H9 (cell line): ENCODE measurements around the gene CFP. TPM values are rescaled to one million over a fixed set of nuclear protein-coding genes. Genes with fewer than 3 reads are reported as not detected.

Experiments used
- DNase-seq: peaks from one replicate; pipeline ENCODE4 v3.0.0-alpha.2; 2017
- H2AFZ ChIP-seq: one replicate; pipeline ENCODE4 v1.6.1; 2013; ENCODE audit warnings: mild to moderate bottlenecking, low read length, control low read depth, moderate library complexity
- H2AK5ac ChIP-seq: 2 replicates; pipeline ENCODE4 v1.6.1; 2013; ENCODE audit warnings: low read length, control low read depth, mixed read lengths; ENCODE audit not compliant: insufficient read length
- H2BK120ac ChIP-seq: one replicate; pipeline ENCODE4 v1.6.1; 2013; ENCODE audit warnings: low read depth, mild to moderate bottlenecking, low read length, control low read depth, inconsistent platforms; ENCODE audit not compliant: poor library complexity, severe bottlenecking
- H2BK12ac ChIP-seq: 2 replicates; pipeline ENCODE4 v1.6.1; 2013; ENCODE audit warnings: low read length, control low read depth, mixed read lengths, low read depth; ENCODE audit not compliant: insufficient read length
- H2BK15ac ChIP-seq: 2 replicates; pipeline ENCODE4 v1.6.1; 2013; ENCODE audit warnings: low read depth, low read length, control low read depth
- H2BK20ac ChIP-seq: one replicate; pipeline ENCODE4 v1.6.1; 2013; ENCODE audit warnings: low read depth, mild to moderate bottlenecking, low read length, control low read depth, inconsistent platforms; ENCODE audit not compliant: poor library complexity, severe bottlenecking
- H2BK5ac ChIP-seq: 2 replicates; pipeline ENCODE4 v1.6.1; 2013; ENCODE audit warnings: low read length, control low read depth, mixed read lengths; ENCODE audit not compliant: insufficient read length
- H3K14ac ChIP-seq: 2 replicates; pipeline ENCODE4 v1.6.1; 2013; ENCODE audit warnings: low read length, control low read depth; ENCODE audit not compliant: insufficient read depth
- H3K18ac ChIP-seq: 2 replicates; pipeline ENCODE4 v1.6.1; 2013; ENCODE audit warnings: low read depth, mild to moderate bottlenecking, mixed read lengths, low read length, control low read depth; ENCODE audit not compliant: insufficient read length
- H3K23ac ChIP-seq: 2 replicates; pipeline ENCODE4 v1.6.1; 2013; ENCODE audit warnings: low read length, control low read depth, mixed read lengths, low read depth; ENCODE audit not compliant: insufficient read length
- H3K23me2 ChIP-seq: 2 replicates; pipeline ENCODE4 v1.6.1; 2013; ENCODE audit warnings: low read depth, mild to moderate bottlenecking, mixed read lengths, low read length, control low read depth; ENCODE audit not compliant: insufficient read length, poor library complexity, severe bottlenecking
- H3K27ac ChIP-seq: 2 replicates; pipeline ENCODE4 v1.5.1; 2013; ENCODE audit warnings: low read length, control low read depth, mixed read lengths, low read depth; ENCODE audit not compliant: insufficient read length
- H3K27me3 ChIP-seq: 2 replicates; pipeline ENCODE4 v1.6.1; 2013; ENCODE audit warnings: low read length, control low read depth, inconsistent platforms; ENCODE audit not compliant: insufficient read depth
- H3K4ac ChIP-seq: 2 replicates; pipeline ENCODE4 v1.6.1; 2013; ENCODE audit warnings: low read depth, mild to moderate bottlenecking, control low read depth, inconsistent platforms, low read length, moderate library complexity
- H3K4me1 ChIP-seq: 2 replicates; pipeline ENCODE4 v1.6.1; 2013; ENCODE audit warnings: low read length, control low read depth, inconsistent platforms; ENCODE audit not compliant: insufficient read depth
- H3K4me2 ChIP-seq: 2 replicates; pipeline ENCODE4 v1.6.1; 2013; ENCODE audit warnings: low read length, control low read depth, mixed read lengths; ENCODE audit not compliant: insufficient read length, insufficient read depth
- H3K56ac ChIP-seq: 2 replicates; pipeline ENCODE4 v1.6.1; 2013; ENCODE audit warnings: low read depth, mild to moderate bottlenecking, mixed read lengths, low read length, control low read depth; ENCODE audit not compliant: insufficient read length
- H3K79me1 ChIP-seq: 2 replicates; pipeline ENCODE4 v1.6.1; 2013; ENCODE audit warnings: low read depth, mild to moderate bottlenecking, moderate library complexity, low read length, control low read depth, inconsistent platforms; ENCODE audit not compliant: insufficient read depth, poor library complexity, severe bottlenecking
- H3K79me2 ChIP-seq: 2 replicates; pipeline ENCODE4 v1.6.1; 2013; ENCODE audit warnings: low read length, control low read depth, inconsistent platforms; ENCODE audit not compliant: insufficient read depth
- H3K9ac ChIP-seq: 2 replicates; pipeline ENCODE4 v1.6.1; 2013; ENCODE audit warnings: low read length, control low read depth, mixed read lengths; ENCODE audit not compliant: insufficient read length; ENCODE audit errors: extremely low read depth
- H3K9me3 ChIP-seq: one replicate; pipeline ENCODE4 v1.6.1; 2013; ENCODE audit warnings: low read depth, low read length, inconsistent platforms; ENCODE audit not compliant: control insufficient read depth
- H3T11ph ChIP-seq: one replicate; pipeline ENCODE4 v1.6.1; 2013; ENCODE audit warnings: mild to moderate bottlenecking, low read length, control low read depth, inconsistent platforms
- H4K20me1 ChIP-seq: one replicate; pipeline ENCODE4 v1.6.1; 2013; ENCODE audit not compliant: control insufficient read depth, insufficient read length, insufficient read depth
- H4K5ac ChIP-seq: 2 replicates; pipeline ENCODE4 v1.6.1; 2013; ENCODE audit warnings: low read depth, mild to moderate bottlenecking, mixed read lengths, low read length, control low read depth; ENCODE audit not compliant: insufficient read length
- H4K8ac ChIP-seq: replicated peaks from 2 replicates; pipeline ENCODE4 v1.6.1; 2013; ENCODE audit warnings: low read length, control low read depth, mixed read lengths, low read depth; ENCODE audit not compliant: insufficient read length
- H4K91ac ChIP-seq: 2 replicates; pipeline ENCODE4 v1.6.1; 2013; ENCODE audit warnings: low read depth, mild to moderate bottlenecking, moderate library complexity, mixed read lengths, low read length, control low read depth; ENCODE audit not compliant: insufficient read length
- H3K27ac Mint-ChIP-seq, 3 experiments: 2 replicates in 2 of 3; 3 replicates in 1 of 3; pipeline ENCODE4 v1.8.0; 2020 to 2021; ENCODE audit warnings: mixed read lengths in 3 of 3, mild to moderate bottlenecking in 1 of 3, moderate library complexity in 1 of 3
- H3K27me3 Mint-ChIP-seq: 2 replicates; pipeline ENCODE4 v1.8.0; 2021; ENCODE audit warnings: low read depth, mild to moderate bottlenecking, moderate library complexity, mixed read lengths
- H3K36me3 Mint-ChIP-seq, 3 experiments: 2 replicates in 2 of 3; 3 replicates in 1 of 3; pipeline ENCODE4 v1.8.0; 2020 to 2021; ENCODE audit warnings: low read depth in 3 of 3, mixed read lengths in 3 of 3; ENCODE audit not compliant: insufficient read depth in 1 of 3
- H3K4me1 Mint-ChIP-seq, 2 experiments: 2 replicates each; pipeline ENCODE4 v1.8.0; 2020; ENCODE audit warnings: mixed read lengths in 2 of 2
- H3K4me3 Mint-ChIP-seq, 2 experiments: 2 replicates in 1 of 2; 3 replicates in 1 of 2; pipeline ENCODE4 v1.8.0; 2020 to 2021; ENCODE audit warnings: mild to moderate bottlenecking in 2 of 2, mixed read lengths in 2 of 2, moderate library complexity in 1 of 2
- H3K9me3 Mint-ChIP-seq, 2 experiments: 2 replicates in 1 of 2; 3 replicates in 1 of 2; pipeline ENCODE4 v1.8.0; 2020; ENCODE audit warnings: mild to moderate bottlenecking in 2 of 2, mixed read lengths in 2 of 2, moderate library complexity in 1 of 2
- WGBS: extraction: QIAGEN DNeasy Blood & Tissue Kit; methylation state at CpG from one replicate; pipeline ENCODE4 v1.1.7; 2013; ENCODE audit warnings: missing lambda C conversion rate, low lambda C conversion rate, mixed read lengths; ENCODE audit not compliant: insufficient read length; ENCODE audit errors: extremely low coverage; 5-methylcytosine and 5-hydroxymethylcytosine counted together
- total RNA-seq: library from RNA; stranded (reverse); gene quantifications from 2 replicates; pipeline ENCODE4 v1.2.1, GENCODE V29; 2021
- TF ChIP-seq, protein P1 (sequence below): fragments of 200-600 bp; sonication (generic); conservative IDR thresholded peaks from 3 replicates; pipeline ENCODE4 v1.8.0; 2021; ENCODE audit warnings: antibody characterized with exemption, mild to moderate bottlenecking

The CFP gene
- total RNA-seq, 1 experiment from 2014 or later, result 2.3 TPM

- Histone ChIP-seq H2BK20ac (no peak overlapping the region), H2BK120ac (no peak overlapping the region), H2BK5ac (no peak overlapping the region), H2AK5ac (no peak overlapping the region), H3K14ac (no peak overlapping the region), H2BK15ac (no peak overlapping the region), H3T11ph (no peak overlapping the region), H4K5ac (no peak overlapping the region), H2AFZ (no peak overlapping the region), H3K27me3 (no peaks in the 10 kb centered on the region), H3K4me1 (peaks cover 3% of the 10 kb centered on the region; the same call in 1 of the 2 replicates), H3K4ac (no peak overlapping the region), H3K4me2 (no peak overlapping the region), H4K8ac (no peak overlapping the region), H3K79me2 (no peaks in the 10 kb centered on the region), H3K23me2 (peaks cover 3% of the 10 kb centered on the region), H3K79me1 (no peaks in the 10 kb centered on the region), H3K27ac (no peak overlapping the region), H3K9me3 (peaks cover 39% of the 10 kb centered on the region), H3K23ac (no peak overlapping the region), H3K56ac (no peak overlapping the region), H4K91ac (no peak overlapping the region), H3K9ac (no peak overlapping the region), H4K20me1 (no peaks in the 10 kb centered on the region), H2BK12ac (no peak overlapping the region), H3K18ac (no peak overlapping the region)
- Mint-ChIP-seq H3K36me3 (peaks cover 0 to 10% (median 7%) of the 10 kb centered on the region in 3 experiments; a peak in 4 of 7 replicates), H3K9me3 (peaks cover 74 to 86% of the 10 kb centered on the region in 2 experiments), H3K4me3 (no peak overlapping the region), H3K27ac (no peak overlapping the region), H3K27me3 (peaks cover 18% of the 10 kb centered on the region), H3K4me1 (peaks cover 8 to 17% of the 10 kb centered on the region in 2 experiments)
- no CpG with 5 or more reads among the region's 6 CpGs for WGBS
- TF ChIP-seq, protein P1, sequence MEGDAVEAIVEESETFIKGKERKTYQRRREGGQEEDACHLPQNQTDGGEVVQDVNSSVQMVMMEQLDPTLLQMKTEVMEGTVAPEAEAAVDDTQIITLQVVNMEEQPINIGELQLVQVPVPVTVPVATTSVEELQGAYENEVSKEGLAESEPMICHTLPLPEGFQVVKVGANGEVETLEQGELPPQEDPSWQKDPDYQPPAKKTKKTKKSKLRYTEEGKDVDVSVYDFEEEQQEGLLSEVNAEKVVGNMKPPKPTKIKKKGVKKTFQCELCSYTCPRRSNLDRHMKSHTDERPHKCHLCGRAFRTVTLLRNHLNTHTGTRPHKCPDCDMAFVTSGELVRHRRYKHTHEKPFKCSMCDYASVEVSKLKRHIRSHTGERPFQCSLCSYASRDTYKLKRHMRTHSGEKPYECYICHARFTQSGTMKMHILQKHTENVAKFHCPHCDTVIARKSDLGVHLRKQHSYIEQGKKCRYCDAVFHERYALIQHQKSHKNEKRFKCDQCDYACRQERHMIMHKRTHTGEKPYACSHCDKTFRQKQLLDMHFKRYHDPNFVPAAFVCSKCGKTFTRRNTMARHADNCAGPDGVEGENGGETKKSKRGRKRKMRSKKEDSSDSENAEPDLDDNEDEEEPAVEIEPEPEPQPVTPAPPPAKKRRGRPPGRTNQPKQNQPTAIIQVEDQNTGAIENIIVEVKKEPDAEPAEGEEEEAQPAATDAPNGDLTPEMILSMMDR, result no peak
- no peak for DNase-seq
These were observed 7.9 kb downstream of the CFP start for GRCh38 chrX:47621851-47622250.
